ENCODE measurements around the gene BCAS4.

Gene BCAS4

GRCh38 chr20:50861012-50861411 is 66.2 kb downstream of the BCAS4 start:
- Histone ChIP-seq H3K36me3 (ENCODE audit: control insufficient read depth, low read length) (peaks cover 66% of the 10 kb centered on the region), H3K27me3 (ENCODE audit: control insufficient read depth, low read length) (no peaks in the 10 kb centered on the region), H3K9me2 (replicated peaks; ENCODE audit: control insufficient read depth, low read length) (no peaks in the 10 kb centered on the region), H3K27ac (ENCODE audit: low read depth, low read length) (no peak overlapping the region), H4K20me1 (ENCODE audit: control insufficient read depth, insufficient read depth, low read depth, low read length) (no peaks in the 10 kb centered on the region; the same call in 1 of the 2 replicates), H3K9me3 (ENCODE audit: control insufficient read depth, insufficient read depth, low read length) (no peaks in the 10 kb centered on the region), H3K79me2 (ENCODE audit: control insufficient read depth, low read length) (peaks cover 69% of the 10 kb centered on the region), H3K4me3 (ENCODE audit: low read length) (no peak overlapping the region), H3F3A (ENCODE audit: control insufficient read depth, insufficient read depth) (no peaks in the 10 kb centered on the region), H3K4me2 (ENCODE audit: low read length) (no peak overlapping the region), H3K4me1 (ENCODE audit: control insufficient read depth, low read length) (peaks cover 39% of the 10 kb centered on the region)
- no peak for TF ChIP-seq EZH2phosphoT487 (IDR thresholded peaks at IDR 0.05; ENCODE audit: borderline replicate concordance, low read length)
- no peak for TF ChIP-seq CTCF (IDR thresholded peaks at IDR 0.05; ENCODE audit: low read depth, low read length, poor library complexity, severe bottlenecking)

- H3K4me3 ChIP-seq (ENCODE audit: low read length), result no peak overlapping the region
- H3K27me3 ChIP-seq (ENCODE audit: control insufficient read depth, low read length), result no peaks in the 10 kb centered on the region
- H3K4me2 ChIP-seq (ENCODE audit: low read length), result no peak overlapping the region
- H3F3A ChIP-seq (ENCODE audit: control insufficient read depth, insufficient read depth), result no peaks in the 10 kb centered on the region
- no peak for TF ChIP-seq CTCF (IDR thresholded peaks at IDR 0.05; ENCODE audit: low read depth, low read length, poor library complexity, severe bottlenecking)
- TF ChIP-seq EZH2phosphoT487 (IDR thresholded peaks at IDR 0.05; ENCODE audit: borderline replicate concordance, low read length), result no peak
- H4K20me1 ChIP-seq (ENCODE audit: control insufficient read depth, insufficient read depth, low read depth, low read length), result no peaks in the 10 kb centered on the region; the same call in 1 of the 2 replicates
- H3K9me2 ChIP-seq (replicated peaks; ENCODE audit: control insufficient read depth, low read length), result no peaks in the 10 kb centered on the region
- peaks cover 24% of the 10 kb centered on the region for H3K4me1 ChIP-seq (ENCODE audit: control insufficient read depth, low read length)
- H3K27ac ChIP-seq (ENCODE audit: low read depth, low read length), result no peak overlapping the region
- no peaks in the 10 kb centered on the region for H3K9me3 ChIP-seq (ENCODE audit: control insufficient read depth, insufficient read depth, low read length)
- peaks cover 65% of the 10 kb centered on the region for H3K36me3 ChIP-seq (ENCODE audit: control insufficient read depth, low read length)
- H3K79me2 ChIP-seq (ENCODE audit: control insufficient read depth, low read length), result peaks cover 68% of the 10 kb centered on the region
Measured at GRCh38 chr20:50862546-50862945, 67.7 kb downstream of the BCAS4 start.

- H3K4me2 ChIP-seq (ENCODE audit: low read length), result no peak overlapping the region
Measured at GRCh38 chr20:50865114-50865513, 70.3 kb downstream of the BCAS4 start.

More at GRCh38 chr20:50865114-50865513, 70.3 kb downstream of the BCAS4 start:
- Histone ChIP-seq H3K9me2 (replicated peaks; ENCODE audit: control insufficient read depth, low read length) (no peaks in the 10 kb centered on the region), H3K27me3 (ENCODE audit: control insufficient read depth, low read length) (no peaks in the 10 kb centered on the region), H3K36me3 (ENCODE audit: control insufficient read depth, low read length) (peaks cover 68% of the 10 kb centered on the region), H4K20me1 (ENCODE audit: control insufficient read depth, insufficient read depth, low read depth, low read length) (no peaks in the 10 kb centered on the region; the same call in 1 of the 2 replicates), H3F3A (ENCODE audit: control insufficient read depth, insufficient read depth) (no peaks in the 10 kb centered on the region), H3K4me3 (ENCODE audit: low read length) (no peak overlapping the region), H3K79me2 (ENCODE audit: control insufficient read depth, low read length) (peaks cover 70% of the 10 kb centered on the region), H3K27ac (ENCODE audit: low read depth, low read length) (no peak overlapping the region), H3K4me1 (ENCODE audit: control insufficient read depth, low read length) (peaks cover 14% of the 10 kb centered on the region), H3K9me3 (ENCODE audit: control insufficient read depth, insufficient read depth, low read length) (no peaks in the 10 kb centered on the region)
- no peak for TF ChIP-seq EZH2phosphoT487 (IDR thresholded peaks at IDR 0.05; ENCODE audit: borderline replicate concordance, low read length)
- TF ChIP-seq CTCF (IDR thresholded peaks at IDR 0.05; ENCODE audit: low read depth, low read length, poor library complexity, severe bottlenecking), result no peak

All from DOHH2 (cell line).